Tibial artery (tissue), 4 donors: ENCODE data around the gene GNAT3.

Experiments
- DNase-seq, 2 donors: peaks; one replicate each; pipeline ENCODE4 v3.0.0-alpha.2; 2019
- H3K27ac ChIP-seq, 2 donors: fragments of 200-600 bp; sonication (generic) in 1 of 2; 1 replicate in 1 of 2; 2 replicates in 1 of 2; pipeline ENCODE4 v1.5.1; 2018 to 2019; ENCODE audit warnings: mild to moderate bottlenecking in 1 of 2
- H3K27me3 ChIP-seq, 2 donors: fragments of 200-600 bp; sonication (generic) in 1 of 2; one replicate each; pipeline versions ENCODE4 v1.5.1 to v1.6.0; 2016 to 2019
- H3K36me3 ChIP-seq, 3 donors: fragments of 200-600 bp; sonication (generic) in 2 of 3; one replicate each; pipeline ENCODE4 v1.5.1; 2016 to 2019; ENCODE audit warnings: mild to moderate bottlenecking in 2 of 3
- H3K4me1 ChIP-seq, 4 donors: fragments of 200-600 bp; sonication (generic) in 2 of 4; 1 replicate in 3 of 4; 2 replicates in 1 of 4; pipeline ENCODE4 v1.5.1; 2016 to 2019
- H3K4me3 ChIP-seq, 2 donors: fragments of 200-600 bp; sonication (generic) in 1 of 2; 1 replicate in 1 of 2; 2 replicates in 1 of 2; pipeline ENCODE4 v1.5.1; 2018 to 2019; ENCODE audit warnings: mild to moderate bottlenecking in 2 of 2
- H3K9me3 ChIP-seq, 3 donors: fragments of 200-600 bp; sonication (generic) in 1 of 3; one replicate each; pipeline ENCODE4 v1.5.1; 2016 to 2019
- intact Hi-C: fragments of 100-400 bp; cut with DNase I; formaldehyde crosslinking; loops from one replicate; pipeline ENCODE4 v1.15.0; 2023; ENCODE audit warnings: low total_unique reads
- TF ChIP-seq, protein P1 (sequence below), 2 experiments: fragments of 200-600 bp in 1 of 2; fragments of 450-650 bp in 1 of 2; IDR thresholded peaks; one replicate each; pipeline ENCODE4 v1.5.1; 2017 to 2019; ENCODE audit warnings: antibody characterized with exemption in 2 of 2, mild to moderate bottlenecking in 1 of 2, moderate library complexity in 1 of 2

Gene GNAT3

DNA sequence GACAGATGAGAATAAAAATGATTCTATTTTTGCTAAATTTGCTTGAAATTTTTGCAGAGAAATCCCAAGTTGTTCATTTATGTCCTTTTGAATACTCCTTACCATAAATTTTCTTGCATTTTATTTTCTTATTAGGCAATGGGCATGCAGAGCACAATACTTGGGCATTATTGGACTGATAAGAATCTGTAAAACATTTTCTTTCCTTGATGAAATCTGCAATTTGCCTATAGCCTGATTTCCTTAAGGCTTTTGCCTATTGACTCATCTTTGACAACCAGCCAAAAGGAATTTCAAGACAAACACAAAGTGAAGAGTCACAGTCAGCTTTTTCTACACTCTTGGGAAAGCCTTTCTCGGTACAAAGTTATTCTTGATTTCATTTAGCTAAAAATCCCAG is 30.5 kb upstream of the GNAT3 start:
- Histone ChIP-seq H3K36me3 (no peaks in the 10 kb centered on the region), H3K4me3 (no peak overlapping the region), H3K27me3 (no peaks in the 10 kb centered on the region), H3K4me1 (no peaks in the 10 kb centered on the region), H3K9me3 (peaks cover 0 to 3% (median 3%) of the 10 kb centered on the region in 3 donors), H3K27ac (no peak overlapping the region)
- no peak for DNase-seq
- TF ChIP-seq, protein P1, sequence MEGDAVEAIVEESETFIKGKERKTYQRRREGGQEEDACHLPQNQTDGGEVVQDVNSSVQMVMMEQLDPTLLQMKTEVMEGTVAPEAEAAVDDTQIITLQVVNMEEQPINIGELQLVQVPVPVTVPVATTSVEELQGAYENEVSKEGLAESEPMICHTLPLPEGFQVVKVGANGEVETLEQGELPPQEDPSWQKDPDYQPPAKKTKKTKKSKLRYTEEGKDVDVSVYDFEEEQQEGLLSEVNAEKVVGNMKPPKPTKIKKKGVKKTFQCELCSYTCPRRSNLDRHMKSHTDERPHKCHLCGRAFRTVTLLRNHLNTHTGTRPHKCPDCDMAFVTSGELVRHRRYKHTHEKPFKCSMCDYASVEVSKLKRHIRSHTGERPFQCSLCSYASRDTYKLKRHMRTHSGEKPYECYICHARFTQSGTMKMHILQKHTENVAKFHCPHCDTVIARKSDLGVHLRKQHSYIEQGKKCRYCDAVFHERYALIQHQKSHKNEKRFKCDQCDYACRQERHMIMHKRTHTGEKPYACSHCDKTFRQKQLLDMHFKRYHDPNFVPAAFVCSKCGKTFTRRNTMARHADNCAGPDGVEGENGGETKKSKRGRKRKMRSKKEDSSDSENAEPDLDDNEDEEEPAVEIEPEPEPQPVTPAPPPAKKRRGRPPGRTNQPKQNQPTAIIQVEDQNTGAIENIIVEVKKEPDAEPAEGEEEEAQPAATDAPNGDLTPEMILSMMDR (IDR thresholded peaks at IDR 0.05): no peak
- intact Hi-C loops: no loop called here

DNA sequence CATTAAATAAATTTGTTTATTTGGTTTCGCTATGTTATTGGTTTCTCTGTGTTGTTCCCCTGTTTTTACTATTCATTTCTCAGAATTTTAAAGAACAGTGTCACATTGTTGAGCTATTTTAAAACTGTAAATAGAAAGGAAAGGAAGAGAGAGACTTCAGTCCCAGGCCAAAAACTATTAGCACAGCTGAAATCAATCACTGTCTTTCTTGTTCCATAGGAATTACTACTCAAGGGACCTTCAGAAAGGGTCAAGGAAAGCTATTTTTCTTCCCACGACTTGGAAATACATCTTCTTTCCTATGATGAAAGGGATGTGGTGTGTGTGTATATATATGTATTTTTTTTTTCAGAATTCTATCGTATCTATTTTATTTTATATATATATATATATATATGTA is 29.0 kb upstream of the GNAT3 start:
- peaks cover 0 to 3% (median 3%) of the 10 kb centered on the region in 3 donors for H3K9me3 ChIP-seq
- TF ChIP-seq, protein P1 (IDR thresholded peaks at IDR 0.05): no peak
- no peaks in the 10 kb centered on the region for H3K36me3 ChIP-seq
- DNase-seq: no peak
- H3K4me1 ChIP-seq: no peaks in the 10 kb centered on the region
- intact Hi-C loops: no loop called here
- no peak overlapping the region for H3K4me3 ChIP-seq
- no peak overlapping the region for H3K27ac ChIP-seq
- no peaks in the 10 kb centered on the region for H3K27me3 ChIP-seq

DNA sequence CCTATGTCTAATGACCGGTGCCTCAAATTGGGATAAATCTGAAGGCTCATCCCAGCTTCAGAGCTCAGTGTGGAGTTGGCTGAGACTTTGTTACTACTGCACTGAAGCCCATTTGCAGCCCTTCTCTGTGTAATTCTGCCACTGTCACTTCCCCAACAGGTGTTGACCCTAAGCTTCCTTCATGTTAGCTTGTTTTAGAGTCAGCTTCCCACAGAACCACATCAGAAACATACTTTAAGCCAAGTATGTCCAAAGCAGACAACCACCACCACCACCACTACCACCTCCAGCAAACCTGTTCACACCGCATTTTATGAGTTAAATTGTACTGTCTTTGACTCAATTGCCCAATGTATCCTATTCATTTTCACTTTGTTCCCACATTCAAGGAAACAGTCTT is 25.2 kb upstream of the GNAT3 start:
- H3K4me1 ChIP-seq: no peaks in the 10 kb centered on the region
- no peak overlapping the region for H3K4me3 ChIP-seq
- TF ChIP-seq, protein P1 (IDR thresholded peaks at IDR 0.05): no peak
- H3K27ac ChIP-seq: no peak overlapping the region
- DNase-seq: no peak
- no peaks in the 10 kb centered on the region for H3K27me3 ChIP-seq
- H3K9me3 ChIP-seq: no peaks in the 10 kb centered on the region
- intact Hi-C loops: no loop called here
- H3K36me3 ChIP-seq: no peaks in the 10 kb centered on the region

DNA sequence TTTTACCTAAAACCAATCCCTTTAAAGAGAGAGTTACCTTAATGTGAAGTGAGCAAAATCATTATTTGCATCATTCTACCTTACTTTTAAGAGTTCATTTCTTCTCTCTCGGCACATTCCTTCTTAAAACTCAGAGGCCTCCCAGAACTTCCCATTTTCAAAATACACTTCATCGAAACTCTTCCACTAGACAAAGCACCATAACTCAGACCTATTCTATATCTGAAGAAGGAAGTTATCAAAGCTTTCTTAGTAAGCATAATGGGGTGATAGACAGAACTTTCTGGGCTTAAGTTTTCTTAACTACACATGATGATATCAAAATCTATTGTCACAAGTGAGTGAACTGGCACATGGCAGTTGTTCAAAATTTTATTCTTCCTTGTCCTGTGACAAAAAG is 24.6 kb upstream of the GNAT3 start:
- Histone ChIP-seq H3K36me3 (no peaks in the 10 kb centered on the region), H3K27ac (no peak overlapping the region), H3K4me1 (no peaks in the 10 kb centered on the region), H3K4me3 (no peak overlapping the region), H3K27me3 (no peaks in the 10 kb centered on the region), H3K9me3 (no peaks in the 10 kb centered on the region)
- DNase-seq: no peak
- TF ChIP-seq, protein P1 (IDR thresholded peaks at IDR 0.05): no peak
- intact Hi-C loops: no loop called here

DNA sequence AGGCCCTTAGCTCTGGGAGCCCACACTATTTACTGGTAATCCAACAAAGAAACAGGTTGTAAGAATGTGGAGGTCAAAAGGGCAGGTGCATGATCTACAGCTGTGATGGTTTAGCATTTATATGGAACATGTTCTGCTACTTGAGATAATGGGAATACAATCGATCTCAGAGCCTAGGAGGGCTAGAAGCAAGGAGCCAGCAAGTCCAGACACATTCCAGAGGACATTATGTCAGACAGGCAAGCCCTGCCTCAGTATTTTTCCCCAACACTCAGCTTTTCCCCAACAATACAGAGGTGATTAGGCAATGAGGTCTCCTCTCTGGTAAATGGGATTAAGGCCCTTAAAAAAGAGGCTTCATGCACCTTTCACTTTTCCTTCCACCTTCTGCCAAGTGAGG is 21.4 kb upstream of the GNAT3 start:
- H3K4me1 ChIP-seq: no peaks in the 10 kb centered on the region

More for the DNA sequence above, 21.4 kb upstream of the GNAT3 start:
- Histone ChIP-seq H3K27ac (no peak overlapping the region), H3K9me3 (no peaks in the 10 kb centered on the region), H3K27me3 (no peaks in the 10 kb centered on the region), H3K4me3 (no peak overlapping the region), H3K36me3 (no peaks in the 10 kb centered on the region)
- intact Hi-C loops: no loop called here
- TF ChIP-seq, protein P1 (IDR thresholded peaks at IDR 0.05): no peak
- DNase-seq: no peak
